H9 (cell line): ENCODE measurements around the gene TMEM129. TPM values are rescaled to one million over a fixed set of nuclear protein-coding genes. Genes with fewer than 3 reads are reported as not detected.

Experiments
- DNase-seq: peaks from one replicate; pipeline ENCODE4 v3.0.0-alpha.2; 2017
- H2AFZ ChIP-seq: one replicate; pipeline ENCODE4 v1.6.1; 2013; ENCODE audit warnings: mild to moderate bottlenecking, low read length, control low read depth, moderate library complexity
- H2AK5ac ChIP-seq: 2 replicates; pipeline ENCODE4 v1.6.1; 2013; ENCODE audit warnings: low read length, control low read depth, mixed read lengths; ENCODE audit not compliant: insufficient read length
- H2BK120ac ChIP-seq: one replicate; pipeline ENCODE4 v1.6.1; 2013; ENCODE audit warnings: low read depth, mild to moderate bottlenecking, low read length, control low read depth, inconsistent platforms; ENCODE audit not compliant: poor library complexity, severe bottlenecking
- H2BK12ac ChIP-seq: 2 replicates; pipeline ENCODE4 v1.6.1; 2013; ENCODE audit warnings: low read length, control low read depth, mixed read lengths, low read depth; ENCODE audit not compliant: insufficient read length
- H2BK15ac ChIP-seq: 2 replicates; pipeline ENCODE4 v1.6.1; 2013; ENCODE audit warnings: low read depth, low read length, control low read depth
- H2BK20ac ChIP-seq: one replicate; pipeline ENCODE4 v1.6.1; 2013; ENCODE audit warnings: low read depth, mild to moderate bottlenecking, low read length, control low read depth, inconsistent platforms; ENCODE audit not compliant: poor library complexity, severe bottlenecking
- H2BK5ac ChIP-seq: 2 replicates; pipeline ENCODE4 v1.6.1; 2013; ENCODE audit warnings: low read length, control low read depth, mixed read lengths; ENCODE audit not compliant: insufficient read length
- H3K14ac ChIP-seq: 2 replicates; pipeline ENCODE4 v1.6.1; 2013; ENCODE audit warnings: low read length, control low read depth; ENCODE audit not compliant: insufficient read depth
- H3K18ac ChIP-seq: 2 replicates; pipeline ENCODE4 v1.6.1; 2013; ENCODE audit warnings: low read depth, mild to moderate bottlenecking, mixed read lengths, low read length, control low read depth; ENCODE audit not compliant: insufficient read length
- H3K23ac ChIP-seq: 2 replicates; pipeline ENCODE4 v1.6.1; 2013; ENCODE audit warnings: low read length, control low read depth, mixed read lengths, low read depth; ENCODE audit not compliant: insufficient read length
- H3K23me2 ChIP-seq: 2 replicates; pipeline ENCODE4 v1.6.1; 2013; ENCODE audit warnings: low read depth, mild to moderate bottlenecking, mixed read lengths, low read length, control low read depth; ENCODE audit not compliant: insufficient read length, poor library complexity, severe bottlenecking
- H3K27ac ChIP-seq: 2 replicates; pipeline ENCODE4 v1.5.1; 2013; ENCODE audit warnings: low read length, control low read depth, mixed read lengths, low read depth; ENCODE audit not compliant: insufficient read length
- H3K27me3 ChIP-seq: 2 replicates; pipeline ENCODE4 v1.6.1; 2013; ENCODE audit warnings: low read length, control low read depth, inconsistent platforms; ENCODE audit not compliant: insufficient read depth
- H3K4ac ChIP-seq: 2 replicates; pipeline ENCODE4 v1.6.1; 2013; ENCODE audit warnings: low read depth, mild to moderate bottlenecking, control low read depth, inconsistent platforms, low read length, moderate library complexity
- H3K4me1 ChIP-seq: 2 replicates; pipeline ENCODE4 v1.6.1; 2013; ENCODE audit warnings: low read length, control low read depth, inconsistent platforms; ENCODE audit not compliant: insufficient read depth
- H3K4me2 ChIP-seq: 2 replicates; pipeline ENCODE4 v1.6.1; 2013; ENCODE audit warnings: low read length, control low read depth, mixed read lengths; ENCODE audit not compliant: insufficient read length, insufficient read depth
- H3K56ac ChIP-seq: 2 replicates; pipeline ENCODE4 v1.6.1; 2013; ENCODE audit warnings: low read depth, mild to moderate bottlenecking, mixed read lengths, low read length, control low read depth; ENCODE audit not compliant: insufficient read length
- H3K79me1 ChIP-seq: 2 replicates; pipeline ENCODE4 v1.6.1; 2013; ENCODE audit warnings: low read depth, mild to moderate bottlenecking, moderate library complexity, low read length, control low read depth, inconsistent platforms; ENCODE audit not compliant: insufficient read depth, poor library complexity, severe bottlenecking
- H3K79me2 ChIP-seq: 2 replicates; pipeline ENCODE4 v1.6.1; 2013; ENCODE audit warnings: low read length, control low read depth, inconsistent platforms; ENCODE audit not compliant: insufficient read depth
- H3K9ac ChIP-seq: 2 replicates; pipeline ENCODE4 v1.6.1; 2013; ENCODE audit warnings: low read length, control low read depth, mixed read lengths; ENCODE audit not compliant: insufficient read length; ENCODE audit errors: extremely low read depth
- H3K9me3 ChIP-seq: one replicate; pipeline ENCODE4 v1.6.1; 2013; ENCODE audit warnings: low read depth, low read length, inconsistent platforms; ENCODE audit not compliant: control insufficient read depth
- H3T11ph ChIP-seq: one replicate; pipeline ENCODE4 v1.6.1; 2013; ENCODE audit warnings: mild to moderate bottlenecking, low read length, control low read depth, inconsistent platforms
- H4K20me1 ChIP-seq: one replicate; pipeline ENCODE4 v1.6.1; 2013; ENCODE audit not compliant: control insufficient read depth, insufficient read length, insufficient read depth
- H4K5ac ChIP-seq: 2 replicates; pipeline ENCODE4 v1.6.1; 2013; ENCODE audit warnings: low read depth, mild to moderate bottlenecking, mixed read lengths, low read length, control low read depth; ENCODE audit not compliant: insufficient read length
- H4K8ac ChIP-seq: replicated peaks from 2 replicates; pipeline ENCODE4 v1.6.1; 2013; ENCODE audit warnings: low read length, control low read depth, mixed read lengths, low read depth; ENCODE audit not compliant: insufficient read length
- H4K91ac ChIP-seq: 2 replicates; pipeline ENCODE4 v1.6.1; 2013; ENCODE audit warnings: low read depth, mild to moderate bottlenecking, moderate library complexity, mixed read lengths, low read length, control low read depth; ENCODE audit not compliant: insufficient read length
- H3K27ac Mint-ChIP-seq, 3 experiments: 2 replicates in 2 of 3; 3 replicates in 1 of 3; pipeline ENCODE4 v1.8.0; 2020 to 2021; ENCODE audit warnings: mixed read lengths in 3 of 3, mild to moderate bottlenecking in 1 of 3, moderate library complexity in 1 of 3
- H3K27me3 Mint-ChIP-seq: 2 replicates; pipeline ENCODE4 v1.8.0; 2021; ENCODE audit warnings: low read depth, mild to moderate bottlenecking, moderate library complexity, mixed read lengths
- H3K36me3 Mint-ChIP-seq, 3 experiments: 2 replicates in 2 of 3; 3 replicates in 1 of 3; pipeline ENCODE4 v1.8.0; 2020 to 2021; ENCODE audit warnings: low read depth in 3 of 3, mixed read lengths in 3 of 3; ENCODE audit not compliant: insufficient read depth in 1 of 3
- H3K4me1 Mint-ChIP-seq, 2 experiments: 2 replicates each; pipeline ENCODE4 v1.8.0; 2020; ENCODE audit warnings: mixed read lengths in 2 of 2
- H3K4me3 Mint-ChIP-seq, 2 experiments: 2 replicates in 1 of 2; 3 replicates in 1 of 2; pipeline ENCODE4 v1.8.0; 2020 to 2021; ENCODE audit warnings: mild to moderate bottlenecking in 2 of 2, mixed read lengths in 2 of 2, moderate library complexity in 1 of 2
- H3K9me3 Mint-ChIP-seq, 2 experiments: 2 replicates in 1 of 2; 3 replicates in 1 of 2; pipeline ENCODE4 v1.8.0; 2020; ENCODE audit warnings: mild to moderate bottlenecking in 2 of 2, mixed read lengths in 2 of 2, moderate library complexity in 1 of 2
- WGBS: extraction: QIAGEN DNeasy Blood & Tissue Kit; methylation state at CpG from one replicate; pipeline ENCODE4 v1.1.7; 2013; ENCODE audit warnings: missing lambda C conversion rate, low lambda C conversion rate, mixed read lengths; ENCODE audit not compliant: insufficient read length; ENCODE audit errors: extremely low coverage; 5-methylcytosine and 5-hydroxymethylcytosine counted together
- total RNA-seq: library from RNA; stranded (reverse); gene quantifications from 2 replicates; pipeline ENCODE4 v1.2.1, GENCODE V29; 2021
- TF ChIP-seq, protein P1 (sequence below): fragments of 200-600 bp; sonication (generic); conservative IDR thresholded peaks from 3 replicates; pipeline ENCODE4 v1.8.0; 2021; ENCODE audit warnings: antibody characterized with exemption, mild to moderate bottlenecking

The TMEM129 gene
- total RNA-seq, 1 experiment from 2014 or later, result 27.3 TPM

DNA sequence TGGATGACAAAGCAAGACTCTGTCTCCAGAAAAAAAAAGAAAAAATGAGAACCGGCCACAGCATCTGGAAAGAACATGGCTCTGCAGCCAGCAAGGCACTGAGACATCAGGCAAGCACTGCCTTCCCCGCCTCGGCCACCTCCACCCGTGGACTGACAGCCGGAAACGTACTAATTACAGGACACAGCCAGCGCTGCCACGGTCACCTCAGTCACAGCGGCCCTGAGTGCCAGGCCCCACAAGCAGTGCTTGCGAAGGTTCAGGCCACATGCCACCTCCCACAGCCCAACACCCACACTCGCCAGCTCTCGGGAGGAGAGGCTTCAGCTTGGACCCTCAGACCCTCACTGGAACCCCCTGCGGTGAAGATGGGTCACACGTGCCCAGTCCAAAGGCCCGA, 53.9 kb downstream of the TMEM129 start:
- Histone ChIP-seq H3K79me2 (no peaks in the 10 kb centered on the region), H3K27ac (no peak overlapping the region), H3K23me2 (no peaks in the 10 kb centered on the region), H2BK120ac (no peak overlapping the region), H4K5ac (no peak overlapping the region), H3K56ac (no peak overlapping the region), H3T11ph (no peak overlapping the region), H3K9ac (no peak overlapping the region), H2BK15ac (no peak overlapping the region), H3K4me2 (no peak overlapping the region), H2BK20ac (no peak overlapping the region), H3K79me1 (no peaks in the 10 kb centered on the region), H3K4me1 (no peaks in the 10 kb centered on the region), H3K27me3 (no peaks in the 10 kb centered on the region), H3K23ac (no peak overlapping the region), H4K20me1 (no peaks in the 10 kb centered on the region), H2AFZ (no peak overlapping the region), H4K91ac (no peak overlapping the region), H2AK5ac (no peak overlapping the region), H2BK5ac (no peak overlapping the region), H4K8ac (no peak overlapping the region), H2BK12ac (no peak overlapping the region), H3K14ac (no peak overlapping the region; the same call in 1 of the 2 replicates), H3K18ac (no peak overlapping the region), H3K4ac (no peak overlapping the region), H3K9me3 (no peaks in the 10 kb centered on the region)
- H3K9me3 Mint-ChIP-seq, result no peaks in the 10 kb centered on the region
- peaks cover 7 to 11% of the 10 kb centered on the region in 2 experiments for H3K4me1 Mint-ChIP-seq
- DNase-seq, result no peak
- whole genome bisulfite sequencing, result no CpG with 5 or more reads among the region's 15 CpGs
- 0 out of 7 replicates have a peak, but pooled peaks cover 0 to 2% (median 0%) of the 10 kb centered on the region in 3 experiments for H3K36me3 Mint-ChIP-seq
- TF ChIP-seq, protein P1, sequence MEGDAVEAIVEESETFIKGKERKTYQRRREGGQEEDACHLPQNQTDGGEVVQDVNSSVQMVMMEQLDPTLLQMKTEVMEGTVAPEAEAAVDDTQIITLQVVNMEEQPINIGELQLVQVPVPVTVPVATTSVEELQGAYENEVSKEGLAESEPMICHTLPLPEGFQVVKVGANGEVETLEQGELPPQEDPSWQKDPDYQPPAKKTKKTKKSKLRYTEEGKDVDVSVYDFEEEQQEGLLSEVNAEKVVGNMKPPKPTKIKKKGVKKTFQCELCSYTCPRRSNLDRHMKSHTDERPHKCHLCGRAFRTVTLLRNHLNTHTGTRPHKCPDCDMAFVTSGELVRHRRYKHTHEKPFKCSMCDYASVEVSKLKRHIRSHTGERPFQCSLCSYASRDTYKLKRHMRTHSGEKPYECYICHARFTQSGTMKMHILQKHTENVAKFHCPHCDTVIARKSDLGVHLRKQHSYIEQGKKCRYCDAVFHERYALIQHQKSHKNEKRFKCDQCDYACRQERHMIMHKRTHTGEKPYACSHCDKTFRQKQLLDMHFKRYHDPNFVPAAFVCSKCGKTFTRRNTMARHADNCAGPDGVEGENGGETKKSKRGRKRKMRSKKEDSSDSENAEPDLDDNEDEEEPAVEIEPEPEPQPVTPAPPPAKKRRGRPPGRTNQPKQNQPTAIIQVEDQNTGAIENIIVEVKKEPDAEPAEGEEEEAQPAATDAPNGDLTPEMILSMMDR, result no peak
- no peak overlapping the region; a peak in 1 of 5 replicates for H3K4me3 Mint-ChIP-seq
- no peak overlapping the region for H3K27ac Mint-ChIP-seq
- no peaks in the 10 kb centered on the region; the same call in none of the 2 replicates for H3K27me3 Mint-ChIP-seq
